ENCODE measurements around the gene CUL3.

CUL3 gene

DNA sequence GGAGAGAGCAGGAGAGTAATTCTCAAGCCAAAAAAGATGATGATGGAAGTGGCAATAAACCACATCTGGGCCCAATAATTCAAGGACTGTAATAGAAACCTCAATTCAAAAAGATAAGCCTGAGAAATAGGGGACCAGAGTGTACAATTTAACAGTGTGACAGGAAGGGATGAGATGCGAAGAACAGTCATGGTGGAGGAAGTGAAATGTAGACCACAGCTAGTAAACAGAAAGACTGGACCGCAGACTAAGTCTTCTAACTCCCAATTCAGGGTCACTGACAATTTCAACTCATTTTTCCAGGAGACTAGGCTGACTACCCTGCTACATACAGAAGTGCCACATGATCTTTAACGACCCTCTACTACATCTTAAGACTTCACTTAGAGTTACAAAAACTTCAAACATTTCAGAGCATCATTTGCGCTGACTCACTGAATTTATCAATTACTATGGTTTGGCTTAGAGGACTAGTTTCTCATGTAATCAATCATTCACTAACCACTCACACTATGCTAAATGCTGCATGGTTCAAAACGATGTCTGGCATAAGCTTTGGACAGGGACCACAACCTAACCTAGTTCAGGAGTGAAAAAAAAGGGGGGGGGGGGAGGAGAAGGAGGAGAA is 9.0 kb downstream of the CUL3 start:
- peaks cover 15% of the 10 kb centered on the region for H3K4me1 ChIP-seq (ENCODE audit: control insufficient read depth, insufficient read depth, low read length)
- no peaks in the 10 kb centered on the region for H3K27me3 ChIP-seq (ENCODE audit: control insufficient read depth, insufficient read depth, low read length)
- H3K4me3 ChIP-seq (ENCODE audit: low read length), result no peak overlapping the region
- no peak overlapping the region for H3K27ac ChIP-seq (ENCODE audit: low read depth, low read length)
- H3K9ac ChIP-seq (ENCODE audit: low read length), result no peak overlapping the region
- no peaks in the 10 kb centered on the region for H3K36me3 ChIP-seq (ENCODE audit: control insufficient read depth, insufficient read depth, low read length)

DNA sequence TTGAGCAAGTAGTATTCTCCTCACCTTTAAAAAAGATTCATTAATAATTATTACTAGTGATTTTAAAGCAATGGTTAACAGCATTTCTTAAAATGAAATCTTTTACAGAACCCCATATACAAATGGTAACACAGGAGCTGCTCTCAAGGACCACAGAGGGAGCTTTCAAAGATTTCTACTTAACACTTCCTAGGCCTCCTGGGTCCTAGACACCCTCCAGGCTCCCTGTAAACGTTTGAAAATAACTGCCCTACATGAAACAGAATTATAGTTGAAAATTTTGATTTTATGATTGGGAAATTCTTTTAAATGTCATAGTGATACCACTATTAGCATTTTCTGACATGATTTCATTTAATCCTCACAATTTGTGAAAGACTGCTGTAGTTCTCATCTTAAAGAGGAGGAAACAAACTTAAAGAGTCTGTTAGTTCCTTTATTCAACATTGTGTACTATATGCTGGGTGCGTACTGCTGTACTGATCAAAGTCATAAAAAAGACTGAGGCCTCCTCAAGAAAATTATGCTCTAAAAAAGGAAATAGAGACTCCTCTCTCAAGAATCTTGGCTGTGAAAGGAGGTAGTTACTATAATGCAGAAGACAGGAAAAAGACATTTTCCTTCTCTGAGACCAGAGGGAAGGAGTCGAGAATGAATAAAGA is 10.6 kb downstream of the CUL3 start:
- H3K4me3 ChIP-seq (ENCODE audit: low read length), result no peak overlapping the region
- H3K27ac ChIP-seq (ENCODE audit: low read depth, low read length), result no peak overlapping the region
- no peaks in the 10 kb centered on the region for H3K36me3 ChIP-seq (ENCODE audit: control insufficient read depth, insufficient read depth, low read length)
- H3K27me3 ChIP-seq (ENCODE audit: control insufficient read depth, insufficient read depth, low read length), result no peaks in the 10 kb centered on the region
- H3K4me1 ChIP-seq (ENCODE audit: control insufficient read depth, insufficient read depth, low read length), result peaks cover 19% of the 10 kb centered on the region
- no peak overlapping the region for H3K9ac ChIP-seq (ENCODE audit: low read length)

DNA sequence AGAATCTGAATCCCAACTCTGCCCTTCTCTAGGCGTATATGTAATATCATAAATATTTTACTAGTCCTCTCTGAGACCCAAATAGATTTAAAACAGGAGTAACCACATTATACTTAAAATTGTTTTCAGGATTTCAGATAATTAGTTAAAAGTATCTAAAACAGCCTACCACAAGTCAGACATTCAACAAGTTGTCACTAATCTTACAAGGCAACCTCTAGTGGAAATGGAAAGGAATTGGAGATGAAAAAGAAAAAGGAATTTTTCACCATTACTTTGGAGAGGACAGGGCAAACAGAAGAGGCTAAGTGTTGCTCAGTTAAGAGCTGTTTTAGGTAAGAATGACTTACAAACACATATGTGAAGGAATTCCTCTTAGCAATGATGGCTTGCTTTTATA is 11.4 kb downstream of the CUL3 start:
- Histone ChIP-seq H3K36me3 (ENCODE audit: control insufficient read depth, insufficient read depth, low read length) (no peaks in the 10 kb centered on the region), H3K27me3 (ENCODE audit: control insufficient read depth, insufficient read depth, low read length) (no peaks in the 10 kb centered on the region), H3K4me1 (ENCODE audit: control insufficient read depth, insufficient read depth, low read length) (peaks cover 14% of the 10 kb centered on the region), H3K27ac (ENCODE audit: low read depth, low read length) (no peak overlapping the region), H3K4me3 (ENCODE audit: low read length) (no peak overlapping the region), H3K9ac (ENCODE audit: low read length) (no peak overlapping the region)

DNA sequence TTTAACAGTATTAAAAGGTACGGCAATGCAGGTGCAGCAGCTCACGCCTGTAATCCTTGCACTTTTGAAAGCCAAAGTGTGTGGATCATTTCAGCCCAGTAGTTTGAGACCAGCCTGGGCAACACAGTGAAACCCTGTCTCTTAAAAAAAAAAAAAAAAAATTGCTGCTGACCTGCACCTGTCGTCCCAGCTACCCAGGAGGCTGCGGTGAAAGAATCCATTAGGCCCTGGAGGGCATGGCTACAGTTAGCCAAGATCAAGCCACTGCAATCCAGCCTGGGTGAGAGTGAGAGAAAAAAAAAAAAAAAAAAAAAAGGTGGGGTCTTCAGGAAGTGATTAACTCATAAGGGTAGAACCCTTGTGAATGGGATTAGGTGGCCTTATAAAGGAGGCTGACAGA is 12.8 kb downstream of the CUL3 start:
- Histone ChIP-seq H3K4me3 (ENCODE audit: low read length) (no peak overlapping the region), H3K4me1 (ENCODE audit: control insufficient read depth, insufficient read depth, low read length) (peaks cover 9% of the 10 kb centered on the region), H3K36me3 (ENCODE audit: control insufficient read depth, insufficient read depth, low read length) (no peaks in the 10 kb centered on the region), H3K9ac (ENCODE audit: low read length) (no peak overlapping the region), H3K27ac (ENCODE audit: low read depth, low read length) (no peak overlapping the region), H3K27me3 (ENCODE audit: control insufficient read depth, insufficient read depth, low read length) (no peaks in the 10 kb centered on the region)

DNA sequence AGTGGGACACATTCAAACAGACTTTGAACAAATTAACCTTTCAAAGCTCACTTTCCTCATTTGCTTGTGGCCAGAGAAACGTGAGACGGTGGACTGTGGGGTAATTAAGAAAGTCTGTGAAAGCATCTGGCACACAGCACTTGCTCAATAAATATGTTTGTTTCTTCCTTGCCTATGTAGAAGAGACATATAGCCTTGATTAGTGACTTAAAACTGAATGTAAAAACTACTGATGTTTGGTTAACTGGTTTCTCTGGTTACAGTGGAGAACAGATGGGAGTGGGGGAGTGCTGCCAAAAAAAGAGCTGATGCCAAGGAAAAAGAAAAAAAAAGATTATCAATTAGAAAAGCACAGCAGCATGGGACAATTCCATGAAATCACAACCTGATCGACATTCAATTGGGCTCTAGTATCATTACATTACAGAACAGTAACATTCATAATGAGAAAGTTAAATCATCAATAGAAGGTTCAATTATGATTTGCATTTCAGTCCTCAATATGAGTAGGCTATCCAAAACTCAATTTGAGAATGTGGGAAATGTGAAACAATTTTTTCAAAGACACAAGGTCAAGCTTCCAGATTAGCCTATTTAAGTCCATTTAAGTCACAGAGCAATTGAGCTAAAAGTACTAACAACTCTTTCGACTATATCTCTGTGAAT is 14.7 kb downstream of the CUL3 start:
- Histone ChIP-seq H3K36me3 (ENCODE audit: control insufficient read depth, insufficient read depth, low read length) (no peaks in the 10 kb centered on the region), H3K9ac (ENCODE audit: low read length) (no peak overlapping the region), H3K27me3 (ENCODE audit: control insufficient read depth, insufficient read depth, low read length) (no peaks in the 10 kb centered on the region), H3K4me3 (ENCODE audit: low read length) (no peak overlapping the region), H3K27ac (ENCODE audit: low read depth, low read length) (no peak overlapping the region), H3K4me1 (ENCODE audit: control insufficient read depth, insufficient read depth, low read length) (peaks cover 12% of the 10 kb centered on the region)

DNA sequence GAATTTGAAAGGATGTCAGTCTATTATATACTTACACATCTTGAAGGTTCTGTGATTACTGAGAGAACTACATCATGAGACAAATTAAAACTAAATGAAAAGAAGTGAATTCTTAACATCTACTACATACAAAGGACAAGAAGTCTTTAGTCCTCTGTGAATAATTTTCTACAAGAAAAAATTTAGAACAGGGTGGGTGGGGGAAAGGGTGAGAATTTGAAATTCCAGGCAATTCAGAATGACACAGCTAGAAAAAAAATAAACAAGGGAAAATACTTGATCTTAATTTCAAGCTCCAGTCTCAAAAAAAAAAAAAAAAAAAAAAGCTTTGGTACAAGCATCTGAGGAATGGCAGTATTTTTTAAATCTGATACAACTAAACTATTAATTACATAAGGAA is 15.5 kb downstream of the CUL3 start:
- Histone ChIP-seq H3K4me3 (ENCODE audit: low read length) (no peak overlapping the region), H3K27ac (ENCODE audit: low read depth, low read length) (no peak overlapping the region), H3K4me1 (ENCODE audit: control insufficient read depth, insufficient read depth, low read length) (peaks cover 7% of the 10 kb centered on the region), H3K27me3 (ENCODE audit: control insufficient read depth, insufficient read depth, low read length) (no peaks in the 10 kb centered on the region), H3K36me3 (ENCODE audit: control insufficient read depth, insufficient read depth, low read length) (no peaks in the 10 kb centered on the region), H3K9ac (ENCODE audit: low read length) (no peak overlapping the region)

DNA sequence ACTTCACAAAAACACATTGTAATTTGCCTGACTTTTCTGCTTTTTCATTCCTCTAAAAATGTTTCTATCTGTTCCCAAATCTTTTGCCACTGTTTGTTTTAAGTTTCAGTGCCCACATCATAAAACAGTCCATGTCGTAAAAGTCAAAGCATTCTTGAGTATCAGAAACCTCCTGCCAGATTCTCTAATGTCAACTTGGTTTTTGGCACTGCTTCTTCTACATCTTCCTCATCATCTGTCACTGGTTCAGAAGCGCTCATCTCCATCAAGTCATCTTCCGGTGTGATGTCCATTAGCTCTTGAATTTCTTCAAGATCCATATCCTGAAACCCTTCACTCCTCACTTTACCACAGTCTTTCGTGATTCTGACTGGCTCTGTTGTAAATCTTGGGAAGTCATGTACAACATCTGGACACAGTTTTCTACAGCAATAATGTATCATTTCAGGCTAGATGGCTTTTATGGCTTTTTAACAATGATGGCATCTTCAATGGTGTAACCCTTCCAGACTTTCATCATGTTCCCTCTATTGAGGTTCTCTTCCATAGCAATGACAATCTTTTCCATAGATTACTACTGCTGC is 19.6 kb downstream of the CUL3 start:
- H3K27me3 ChIP-seq (ENCODE audit: control insufficient read depth, insufficient read depth, low read length), result no peaks in the 10 kb centered on the region

DNA sequence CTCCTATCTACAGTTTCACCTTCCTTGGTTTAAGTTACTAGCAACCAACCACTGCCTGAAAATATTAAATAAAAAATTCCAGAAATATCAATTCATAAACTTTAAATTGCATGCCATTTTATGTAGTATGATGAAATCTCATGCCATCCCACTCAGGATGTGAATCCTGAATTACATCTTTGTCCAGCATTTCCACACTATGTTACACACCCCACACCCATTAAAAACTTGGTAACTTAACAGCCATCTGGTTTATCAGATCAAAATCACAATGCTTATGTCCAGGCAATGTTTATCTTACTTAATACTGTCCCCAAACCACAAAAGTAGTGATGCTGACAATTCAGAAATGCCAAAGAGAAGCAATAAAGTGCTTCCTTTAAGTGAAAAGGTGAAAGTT is 21.6 kb downstream of the CUL3 start:
- H3K4me3 ChIP-seq (ENCODE audit: low read length), result no peak overlapping the region
- H3K36me3 ChIP-seq (ENCODE audit: control insufficient read depth, insufficient read depth, low read length), result no peaks in the 10 kb centered on the region
- H3K27ac ChIP-seq (ENCODE audit: low read depth, low read length), result no peak overlapping the region
- H3K4me1 ChIP-seq (ENCODE audit: control insufficient read depth, insufficient read depth, low read length), result peaks cover 3% of the 10 kb centered on the region
- H3K27me3 ChIP-seq (ENCODE audit: control insufficient read depth, insufficient read depth, low read length), result no peaks in the 10 kb centered on the region
- H3K9ac ChIP-seq (ENCODE audit: low read length), result no peak overlapping the region

More for the DNA sequence above, 19.6 kb downstream of the CUL3 start:
- no peak overlapping the region for H3K9ac ChIP-seq (ENCODE audit: low read length)
- H3K4me1 ChIP-seq (ENCODE audit: control insufficient read depth, insufficient read depth, low read length), result peaks cover 7% of the 10 kb centered on the region
- no peak overlapping the region for H3K27ac ChIP-seq (ENCODE audit: low read depth, low read length)
- no peak overlapping the region for H3K4me3 ChIP-seq (ENCODE audit: low read length)
- H3K36me3 ChIP-seq (ENCODE audit: control insufficient read depth, insufficient read depth, low read length), result no peaks in the 10 kb centered on the region

DNA sequence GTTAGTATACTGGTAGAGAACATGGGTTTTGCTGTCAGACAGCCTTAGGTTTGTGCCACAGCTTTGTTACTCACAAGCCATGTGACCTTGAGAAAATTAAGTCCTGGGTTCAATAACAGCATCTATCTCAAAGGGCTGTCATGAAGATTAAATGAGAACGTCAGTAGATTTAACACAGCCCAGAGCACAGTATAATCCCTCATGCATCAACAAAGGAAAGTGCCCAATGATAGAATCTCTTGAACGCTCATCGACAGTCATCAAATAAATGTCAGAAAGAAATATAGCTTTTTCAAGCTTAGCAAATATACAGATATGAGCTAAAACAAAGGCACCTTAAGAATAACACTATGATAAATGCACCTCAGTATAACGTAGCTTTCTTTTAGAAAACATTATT is 22.3 kb downstream of the CUL3 start:
- no peaks in the 10 kb centered on the region for H3K36me3 ChIP-seq (ENCODE audit: control insufficient read depth, insufficient read depth, low read length)
- peaks cover 3% of the 10 kb centered on the region for H3K4me1 ChIP-seq (ENCODE audit: control insufficient read depth, insufficient read depth, low read length)
- H3K4me3 ChIP-seq (ENCODE audit: low read length), result no peak overlapping the region
- no peak overlapping the region for H3K27ac ChIP-seq (ENCODE audit: low read depth, low read length)
- H3K9ac ChIP-seq (ENCODE audit: low read length), result no peak overlapping the region
- no peaks in the 10 kb centered on the region for H3K27me3 ChIP-seq (ENCODE audit: control insufficient read depth, insufficient read depth, low read length)

DNA sequence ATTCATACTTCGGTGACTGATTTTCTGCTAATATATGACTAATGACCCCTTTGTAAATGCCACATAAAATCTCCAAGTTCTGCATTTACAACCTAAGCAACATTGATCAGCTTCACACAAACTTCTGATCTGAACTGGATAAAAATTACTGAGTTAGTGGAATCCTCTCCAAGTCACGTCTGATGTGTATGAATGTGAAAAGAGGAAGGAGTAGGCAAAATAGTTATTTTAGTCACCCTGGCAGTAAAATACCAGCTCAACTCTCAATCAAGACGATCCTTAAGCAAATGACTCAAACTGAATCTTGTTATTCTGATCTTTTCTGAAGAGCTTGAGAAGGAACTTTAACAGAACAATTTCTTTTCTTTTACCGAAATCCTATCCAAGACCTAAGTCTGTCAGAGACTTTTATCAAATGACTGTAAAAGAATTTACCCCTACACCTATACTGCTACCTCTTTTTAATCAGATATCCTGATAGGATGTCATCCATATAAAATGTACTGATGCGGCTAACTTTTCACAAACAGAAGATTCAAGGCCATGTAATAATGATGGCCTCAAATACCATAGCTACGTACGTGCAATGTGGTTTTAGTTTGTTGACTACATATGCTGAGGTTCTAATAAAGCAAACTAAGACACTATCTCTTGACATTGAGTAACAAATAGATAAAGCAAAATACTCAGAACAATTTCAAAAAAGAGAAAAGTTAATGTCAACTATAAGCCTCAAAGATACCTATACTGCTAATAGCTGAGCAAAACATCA is 23.7 kb downstream of the CUL3 start:
- peaks cover 3% of the 10 kb centered on the region for H3K4me1 ChIP-seq (ENCODE audit: control insufficient read depth, insufficient read depth, low read length)
- H3K9ac ChIP-seq (ENCODE audit: low read length), result no peak overlapping the region
- no peaks in the 10 kb centered on the region for H3K36me3 ChIP-seq (ENCODE audit: control insufficient read depth, insufficient read depth, low read length)
- H3K27ac ChIP-seq (ENCODE audit: low read depth, low read length), result no peak overlapping the region
- no peak overlapping the region for H3K4me3 ChIP-seq (ENCODE audit: low read length)
- no peaks in the 10 kb centered on the region for H3K27me3 ChIP-seq (ENCODE audit: control insufficient read depth, insufficient read depth, low read length)

DNA sequence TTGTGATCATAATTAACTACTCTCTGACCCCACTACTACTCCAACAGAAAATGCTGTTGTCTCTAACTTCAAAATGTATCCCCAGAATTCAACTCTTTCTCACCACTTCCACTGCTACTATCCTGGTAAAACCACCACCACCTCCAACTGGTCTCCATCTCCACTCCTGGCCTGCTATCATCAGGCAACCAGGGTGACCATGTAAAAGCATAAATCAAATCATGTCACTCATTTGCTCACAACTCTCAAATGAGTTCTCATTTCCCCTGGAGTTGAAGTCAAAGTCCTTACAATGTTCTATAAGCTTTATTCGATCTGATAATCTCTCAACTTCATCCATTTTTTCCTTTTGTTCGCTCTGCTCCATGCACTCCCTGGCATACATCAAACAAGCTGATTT is 24.6 kb downstream of the CUL3 start:
- H3K27me3 ChIP-seq (ENCODE audit: control insufficient read depth, insufficient read depth, low read length), result no peaks in the 10 kb centered on the region
- H3K36me3 ChIP-seq (ENCODE audit: control insufficient read depth, insufficient read depth, low read length), result no peaks in the 10 kb centered on the region
- no peak overlapping the region for H3K4me3 ChIP-seq (ENCODE audit: low read length)
- no peak overlapping the region for H3K27ac ChIP-seq (ENCODE audit: low read depth, low read length)
- H3K9ac ChIP-seq (ENCODE audit: low read length), result no peak overlapping the region
- H3K4me1 ChIP-seq (ENCODE audit: control insufficient read depth, insufficient read depth, low read length), result peaks cover under 1% of the 10 kb centered on the region

DNA sequence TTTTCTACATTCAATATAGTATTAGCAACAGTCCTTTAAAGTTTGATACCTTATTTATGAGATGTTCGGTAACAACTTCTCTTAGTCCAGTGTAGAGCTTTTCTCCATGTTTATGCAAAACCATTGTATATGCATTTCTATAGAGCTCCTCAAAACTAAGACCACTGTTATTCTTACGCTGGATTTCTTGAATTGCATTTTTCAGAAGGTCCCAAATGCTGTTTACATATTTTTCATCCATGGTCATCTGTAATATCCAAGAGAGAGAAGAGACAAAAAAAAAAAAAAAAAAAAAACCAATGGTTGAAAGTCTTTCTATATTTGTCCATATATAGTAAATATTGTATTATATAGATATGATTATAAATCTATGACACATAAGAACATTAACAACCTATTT is 27.6 kb downstream of the CUL3 start:
- no peak overlapping the region for H3K27ac ChIP-seq (ENCODE audit: low read depth, low read length)
- no peak overlapping the region for H3K9ac ChIP-seq (ENCODE audit: low read length)
- H3K36me3 ChIP-seq (ENCODE audit: control insufficient read depth, insufficient read depth, low read length), result peaks cover 2% of the 10 kb centered on the region
- no peaks in the 10 kb centered on the region for H3K4me1 ChIP-seq (ENCODE audit: control insufficient read depth, insufficient read depth, low read length)
- H3K4me3 ChIP-seq (ENCODE audit: low read length), result no peak overlapping the region
- no peaks in the 10 kb centered on the region for H3K27me3 ChIP-seq (ENCODE audit: control insufficient read depth, insufficient read depth, low read length)

Data from rectal smooth muscle tissue (tissue), 1 donor.